NCI-H2196 treated with DMSO at 0.1 percent for 48 hours (cell line): Measurements from ENCODE around the gene GRB10.
"Not testable (repeated sequence)": the region's sequence is repeated elsewhere in the genome, so short reads cannot be mapped to it uniquely, and the experiment has no call there.

Source experiments
- DNase-seq: peaks from one replicate; lab custom pipeline; 2025; ENCODE audit not compliant: unreplicated experiment; lab: John Stamatoyannopoulos, UW

Gene GRB10

GRCh38 chr7:50558294-50559053 lies 224.2 kb downstream of the GRB10 start:
- peak; percentile 55 for DNase-seq

GRCh38 chr7:50557099-50557498 lies 225.6 kb downstream of the GRB10 start:
- no peak for DNase-seq

- no peak for DNase-seq
Measured at GRCh38 chr7:50556247-50556991, 226.3 kb downstream of the GRB10 start.

- no peak for DNase-seq
Measured at GRCh38 chr7:50555594-50556140, 227.0 kb downstream of the GRB10 start.

GRCh38 chr7:50554431-50555322 lies 228.0 kb downstream of the GRB10 start:
- no peak for DNase-seq

- no peak for DNase-seq
Measured at GRCh38 chr7:50553973-50554372, 228.7 kb downstream of the GRB10 start.

GRCh38 chr7:50552921-50553320 lies 229.8 kb downstream of the GRB10 start:
- DNase-seq: no peak

- DNase-seq: peak; percentile 92
Measured at GRCh38 chr7:50552139-50552538, 230.6 kb downstream of the GRB10 start.

- not testable (repeated sequence) for DNase-seq
Measured at GRCh38 chr7:50545613-50546012, 237.1 kb downstream of the GRB10 start.

GRCh38 chr7:50544992-50545391 lies 237.7 kb downstream of the GRB10 start:
- no peak for DNase-seq

GRCh38 chr7:50543776-50544442 lies 238.8 kb downstream of the GRB10 start:
- DNase-seq: no peak

GRCh38 chr7:50542132-50542531 lies 240.6 kb downstream of the GRB10 start:
- DNase-seq: no peak

- DNase-seq: no peak
Measured at GRCh38 chr7:50540785-50541579, 241.7 kb downstream of the GRB10 start.
